ENCODE results near the gene MYO3A.
"Not testable (repeated sequence)": the region's sequence is repeated elsewhere in the genome, so short reads cannot be mapped to it uniquely, and the experiment has no call there.

MYO3A gene

GRCh38 chr10:25988583-25988982, 54.6 kb downstream of the MYO3A start:
- DNase-seq, result no peak

GRCh38 chr10:25989951-25990350, 55.9 kb downstream of the MYO3A start:
- DNase-seq, result no peak

GRCh38 chr10:25999295-25999981, 65.4 kb downstream of the MYO3A start:
- DNase-seq, result no peak

- DNase-seq, result no peak
These were observed 66.9 kb downstream of the MYO3A start for GRCh38 chr10:26000971-26001370.

- not testable (repeated sequence) for DNase-seq
These were observed 68.4 kb downstream of the MYO3A start for GRCh38 chr10:26002466-26002865.

GRCh38 chr10:26015092-26015491, 81.1 kb downstream of the MYO3A start:
- no peak for DNase-seq

GRCh38 chr10:26022831-26023230, 88.8 kb downstream of the MYO3A start:
- DNase-seq, result no peak

- DNase-seq, result no peak
These were observed 90.3 kb downstream of the MYO3A start for GRCh38 chr10:26024303-26024702.

GRCh38 chr10:26025523-26025922, 91.5 kb downstream of the MYO3A start:
- no peak for DNase-seq

GRCh38 chr10:26029858-26030257, 95.8 kb downstream of the MYO3A start:
- DNase-seq, result no peak

- DNase-seq, result no peak
These were observed 97.3 kb downstream of the MYO3A start for GRCh38 chr10:26031300-26031699.

GRCh38 chr10:26043469-26043868, 109.4 kb downstream of the MYO3A start:
- no peak for DNase-seq

- DNase-seq, result no peak
These were observed 110.2 kb downstream of the MYO3A start for GRCh38 chr10:26044141-26044749.

GRCh38 chr10:26046073-26046700, 112.2 kb downstream of the MYO3A start:
- DNase-seq, result no peak

GRCh38 chr10:26048756-26049155, 114.7 kb downstream of the MYO3A start:
- no peak for DNase-seq

- DNase-seq, result no peak
These were observed 118.3 kb downstream of the MYO3A start for GRCh38 chr10:26052326-26052725.

GRCh38 chr10:26057466-26057865, 123.4 kb downstream of the MYO3A start:
- DNase-seq, result no peak

- no peak for DNase-seq
These were observed 130.1 kb downstream of the MYO3A start for GRCh38 chr10:26064106-26064505.

GRCh38 chr10:26067680-26068079, 133.7 kb downstream of the MYO3A start:
- DNase-seq, result no peak

- DNase-seq, result not testable (repeated sequence)
These were observed 146.9 kb downstream of the MYO3A start for GRCh38 chr10:26080971-26081370.

GRCh38 chr10:26081459-26081858, 147.4 kb downstream of the MYO3A start:
- no peak for DNase-seq

GRCh38 chr10:26085549-26085948, 151.5 kb downstream of the MYO3A start:
- DNase-seq, result no peak

GRCh38 chr10:26087666-26088065, 153.6 kb downstream of the MYO3A start:
- no peak for DNase-seq

GRCh38 chr10:26090026-26090425, 156.0 kb downstream of the MYO3A start:
- DNase-seq, result no peak
